Endothelial cell of hepatic sinusoid (primary cell): ENCODE measurements around the gene CGB7.
"Not testable (repeated sequence)": the region's sequence is repeated elsewhere in the genome, so short reads cannot be mapped to it uniquely, and the experiment has no call there.

Source experiments
- in situ Hi-C: cut with HindIII; loops from 2 replicates; pipeline ENCODE4 v1.10.0; 2017; ENCODE audit warnings: low sequenced_read_pairs

The CGB7 gene

GRCh38 chr19:49043548-49043947, 14.0 kb downstream of the CGB7 start, which contains the start of gene CGB5:
Gene CGB5, plus strand, starts transcription at chr19:49043848. Its CDS starts 362 bp downstream, at chr19:49044210.
- in situ Hi-C loops = not testable (repeated sequence)

GRCh38 chr19:49042666-49043065, 14.9 kb downstream of the CGB7 start:
- in situ Hi-C loops = not testable (repeated sequence)

- in situ Hi-C loops = no loop called here
Measured at GRCh38 chr19:49042177-49042576, 15.4 kb downstream of the CGB7 start.

GRCh38 chr19:49039736-49040135, 17.8 kb downstream of the CGB7 start:
- in situ Hi-C loops = not testable (repeated sequence)

GRCh38 chr19:49038557-49039276, 18.8 kb downstream of the CGB7 start:
- in situ Hi-C loops = not testable (repeated sequence)

GRCh38 chr19:49038111-49038510, 19.4 kb downstream of the CGB7 start:
- in situ Hi-C loops = not testable (repeated sequence)

GRCh38 chr19:49036815-49037214, 20.7 kb downstream of the CGB7 start, which contains the start of gene CGB1:
Gene CGB1, minus strand, starts transcription at chr19:49036895. Its CDS starts 184 bp downstream, at chr19:49036711.
- in situ Hi-C loops = not testable (repeated sequence)

- in situ Hi-C loops = not testable (repeated sequence)
Measured at GRCh38 chr19:49031642-49032301, 25.8 kb downstream of the CGB7 start, which contains the start of gene CGB2. Gene CGB2, plus strand, starts transcription at chr19:49031890. Its CDS starts 206 bp downstream, at chr19:49032096.

GRCh38 chr19:49030323-49030722, 27.2 kb downstream of the CGB7 start:
- in situ Hi-C loops = not testable (repeated sequence)

GRCh38 chr19:49029749-49030148, 27.8 kb downstream of the CGB7 start:
- in situ Hi-C loops = not testable (repeated sequence)

- in situ Hi-C loops = not testable (repeated sequence)
Measured at GRCh38 chr19:49028686-49029085, 28.9 kb downstream of the CGB7 start.

- in situ Hi-C loops = not testable (repeated sequence)
Measured at GRCh38 chr19:49025599-49025998, 31.9 kb downstream of the CGB7 start.

GRCh38 chr19:49025088-49025487, 32.5 kb downstream of the CGB7 start:
- in situ Hi-C loops = not testable (repeated sequence)

- in situ Hi-C loops = not testable (repeated sequence)
Measured at GRCh38 chr19:49024233-49024632, 33.3 kb downstream of the CGB7 start, which contains the start of gene CGB3. Gene CGB3, minus strand, starts transcription at chr19:49024333. Its CDS starts 362 bp downstream, at chr19:49023971.

GRCh38 chr19:49022116-49022515, 35.4 kb downstream of the CGB7 start:
- in situ Hi-C loops = no loop called here

GRCh38 chr19:49020931-49021895, 36.3 kb downstream of the CGB7 start:
- in situ Hi-C loops = no loop called here

GRCh38 chr19:49020342-49020741, 37.2 kb downstream of the CGB7 start:
- in situ Hi-C loops = no loop called here

GRCh38 chr19:49019242-49019932, 38.2 kb downstream of the CGB7 start:
- in situ Hi-C loops = no loop called here

GRCh38 chr19:49018388-49019241, 38.9 kb downstream of the CGB7 start:
- in situ Hi-C loops = not testable (repeated sequence)
